Transverse colon (tissue), 4 donors: ENCODE measurements around the gene SLC4A7. TPM values are rescaled to one million over a fixed set of nuclear protein-coding genes. Genes with fewer than 3 reads are reported as not detected.

ENCODE experiments used
- DNase-seq: peaks from one replicate; pipeline ENCODE4 v3.0.0-alpha.2; 2019
- H3K27ac ChIP-seq, 4 donors: fragments of 200-600 bp; sonication (generic); 2 replicates each; pipeline ENCODE4 v1.5.1; 2016 to 2018; ENCODE audit warnings: inconsistent platforms in 4 of 4
- H3K27me3 ChIP-seq: fragments of 200-600 bp; sonication (generic); 2 replicates; pipeline ENCODE4 v1.5.1; 2017; ENCODE audit warnings: inconsistent platforms
- H3K36me3 ChIP-seq, 4 donors: fragments of 200-600 bp; sonication (generic); 2 replicates each; pipeline ENCODE4 v1.5.1; 2017 to 2019; ENCODE audit warnings: inconsistent platforms in 4 of 4
- H3K4me1 ChIP-seq, 4 donors: fragments of 200-600 bp; sonication (generic); 2 replicates each; pipeline ENCODE4 v1.5.1; 2017 to 2020; ENCODE audit warnings: inconsistent platforms in 4 of 4
- H3K4me3 ChIP-seq, 4 donors: fragments of 200-600 bp; sonication (generic); 1 replicate in 1 of 4; 2 replicates in 3 of 4; pipeline versions ENCODE4 v1.5.1 to v1.6.1; 2017 to 2019; ENCODE audit warnings: inconsistent platforms in 4 of 4
- H3K9me3 ChIP-seq, 2 donors: fragments of 200-600 bp; sonication (generic); 2 replicates each; pipeline ENCODE4 v1.5.1; 2017 to 2019; ENCODE audit warnings: inconsistent platforms in 2 of 2
- CTCF ChIP-seq, 5 experiments: fragments of 200-600 bp in 3 of 5; fragments of 450-650 bp in 2 of 5; sonication (generic) in 3 of 5; IDR thresholded peaks; 1 replicate in 2 of 5; 2 replicates in 3 of 5; pipeline ENCODE4 v1.5.1; 2016 to 2017; ENCODE audit warnings: antibody characterized with exemption in 5 of 5, inconsistent platforms in 3 of 5, mild to moderate bottlenecking in 2 of 5, moderate library complexity in 1 of 5
- EP300 ChIP-seq: sonication (generic); formaldehyde crosslinking; IDR thresholded peaks from one replicate; pipeline ENCODE4 v1.6.1; 2017; ENCODE audit warnings: antibody characterized with exemption, low read depth
- POLR2A ChIP-seq: fragments of 450-650 bp; IDR thresholded peaks from one replicate; pipeline ENCODE4 v1.6.1; 2016; ENCODE audit warnings: antibody characterized with exemption, mild to moderate bottlenecking, moderate library complexity
- POLR2AphosphoS5 ChIP-seq, 3 donors: sonication (generic); formaldehyde crosslinking; IDR thresholded peaks; one replicate each; pipeline ENCODE4 v1.6.1; 2016; ENCODE audit warnings: antibody characterized with exemption in 3 of 3
- WGBS, 2 donors: methylation state at CpG; one replicate each; pipeline ENCODE4 v1.1.5; 2018; ENCODE audit warnings: low coverage in 1 of 2; 5-methylcytosine and 5-hydroxymethylcytosine counted together
- in situ Hi-C, 4 donors: fragments of 200-750 bp; cut with MboI; loops; one replicate each; pipeline versions ENCODE4 v1.15.0 to v1.15.1; 2017; ENCODE audit warnings: low sequenced_read_pairs in 3 of 4, low pct_ligation_motif_present in 1 of 4, low pct_unique_long_range_greater_than_20kb in 1 of 4
- intact Hi-C: fragments of 100-400 bp; cut with DNase I; formaldehyde crosslinking; loops from one replicate; pipeline ENCODE4 v1.15.1; 2023; ENCODE audit warnings: low total_unique reads
- total RNA-seq, 4 donors: library from RNA; depleted of rRNA; stranded (reverse); fragments of >200 nt; gene quantifications; one replicate each; pipeline ENCODE4 v1.1.0, GENCODE V29; 2016

Gene SLC4A7
- total RNA-seq, 4 donors from 2014 or later: 22.7 to 45.6 (median 35.4) TPM

- in situ Hi-C loops (loop anchor here in 1 of 4 donors (25.0 kb wide), 1 partner anchor 168 kb away; no protein-coding TSS in a partner anchor), intact Hi-C loops (no loop called here)
- no peak for DNase-seq
- Histone ChIP-seq H3K4me1 (peaks cover 0 to 10% (median 0%) of the 10 kb centered on the region in 4 donors), H3K9me3 (no peaks in the 10 kb centered on the region), H3K36me3 (no peaks in the 10 kb centered on the region), H3K4me3 (no peak overlapping the region), H3K27me3 (no peaks in the 10 kb centered on the region), H3K27ac (no peak overlapping the region)
- TF ChIP-seq POLR2A (no peak), CTCF (IDR thresholded peaks at IDR 0.05) (no peak), POLR2AphosphoS5 (IDR thresholded peaks at IDR 0.05) (no peak), EP300 (no peak)
Observed at GRCh38 chr3:27494784-27495183, 10.6 kb upstream of the SLC4A7 start.

GRCh38 chr3:27488821-27489220, 4.6 kb upstream of the SLC4A7 start:
- no peaks in the 10 kb centered on the region for H3K27me3 ChIP-seq
- intact Hi-C loops: no loop called here
- no peaks in the 10 kb centered on the region for H3K9me3 ChIP-seq
- no peak for TF ChIP-seq POLR2A
- in situ Hi-C loops: loop anchor here in 1 of 4 donors (25.0 kb wide), 1 partner anchor 173 kb away; no protein-coding TSS in a partner anchor
- no peak overlapping the region for H3K4me3 ChIP-seq
- no peak for DNase-seq
- no peak overlapping the region for H3K27ac ChIP-seq
- peaks cover 0 to 4% (median 0%) of the 10 kb centered on the region in 4 donors for H3K4me1 ChIP-seq
- no peaks in the 10 kb centered on the region for H3K36me3 ChIP-seq
- WGBS, 2 donors: 93 to 94% methylated on average over 2 of the region's 2 CpGs

GRCh38 chr3:27487383-27487782, 3.2 kb upstream of the SLC4A7 start:
- no peaks in the 10 kb centered on the region for H3K9me3 ChIP-seq
- H3K4me3 ChIP-seq: no peak overlapping the region
- no peaks in the 10 kb centered on the region for H3K36me3 ChIP-seq
- in situ Hi-C loops: loop anchor here in 1 of 4 donors (25.0 kb wide), 1 partner anchor 175 kb away; no protein-coding TSS in a partner anchor
- no peaks in the 10 kb centered on the region for H3K27me3 ChIP-seq
- no peak for DNase-seq
- TF ChIP-seq CTCF (IDR thresholded peaks at IDR 0.05): no peak
- TF ChIP-seq POLR2A: no peak
- peaks cover 0 to 11% (median 4%) of the 10 kb centered on the region in 4 donors for H3K4me1 ChIP-seq
- H3K27ac ChIP-seq: no peak overlapping the region
- WGBS, 2 donors: 53 to 69% methylated on average over 1 of the region's 1 CpG
- intact Hi-C loops: no loop called here

- whole genome bisulfite sequencing, 2 donors: 67 to 85% methylated on average over 1 to 7 of the region's 7 CpGs
- TF ChIP-seq POLR2A (no peak), POLR2AphosphoS5 (IDR thresholded peaks at IDR 0.05) (no peak), EP300 (no peak), CTCF (IDR thresholded peaks at IDR 0.05) (no peak)
- in situ Hi-C loops (loop anchor here in 1 of 4 donors (25.0 kb wide), 1 partner anchor 176 kb away; no protein-coding TSS in a partner anchor), intact Hi-C loops (no loop called here)
- Histone ChIP-seq H3K27ac (peak overlapping the region in 1 of 4 donors; percentile 44), H3K4me1 (peaks cover 0 to 22% (median 13%) of the 10 kb centered on the region in 4 donors), H3K36me3 (no peaks in the 10 kb centered on the region), H3K27me3 (no peaks in the 10 kb centered on the region), H3K9me3 (no peaks in the 10 kb centered on the region), H3K4me3 (no peak overlapping the region)
- DNase-seq: no peak
Observed at GRCh38 chr3:27486336-27486735, 2.2 kb upstream of the SLC4A7 start.

GRCh38 chr3:27485866-27486265, 1.7 kb upstream of the SLC4A7 start:
- intact Hi-C loops: no loop called here
- 57 to 75% methylated on average over 1 to 5 of the region's 5 CpGs for WGBS, 2 donors

More at GRCh38 chr3:27485866-27486265, 1.7 kb upstream of the SLC4A7 start:
- peaks cover 0 to 27% (median 13%) of the 10 kb centered on the region in 4 donors for H3K4me1 ChIP-seq
- no peak overlapping the region for H3K4me3 ChIP-seq
- peak overlapping the region in 3 of 4 donors; percentile 1 to 92 (median 44) for H3K27ac ChIP-seq
- TF ChIP-seq POLR2AphosphoS5 (IDR thresholded peaks at IDR 0.05) (peak in 1 of 3 donors; percentile 5), EP300 (no peak)
- no peak for DNase-seq
- H3K27me3 ChIP-seq: no peaks in the 10 kb centered on the region
- H3K9me3 ChIP-seq: no peaks in the 10 kb centered on the region
- H3K36me3 ChIP-seq: no peaks in the 10 kb centered on the region
- in situ Hi-C loops: loop anchor here in 1 of 4 donors (25.0 kb wide), 1 partner anchor 176 kb away; no protein-coding TSS in a partner anchor
